NCI-H345 (cell line): ENCODE results near the gene PRKG1.
A peak's percentile ranks its signal among the peaks of the same experiment; 100 is the strongest.

Experiments
- DNase-seq: peaks from one replicate; lab custom pipeline; 2025; lab: John Stamatoyannopoulos, UW

PRKG1 gene

GRCh38 chr10:51599647-51600046 lies 525.4 kb downstream of the PRKG1 start:
- no peak for DNase-seq

- no peak for DNase-seq
Measured at GRCh38 chr10:51602326-51602725, 528.0 kb downstream of the PRKG1 start.

DNA sequence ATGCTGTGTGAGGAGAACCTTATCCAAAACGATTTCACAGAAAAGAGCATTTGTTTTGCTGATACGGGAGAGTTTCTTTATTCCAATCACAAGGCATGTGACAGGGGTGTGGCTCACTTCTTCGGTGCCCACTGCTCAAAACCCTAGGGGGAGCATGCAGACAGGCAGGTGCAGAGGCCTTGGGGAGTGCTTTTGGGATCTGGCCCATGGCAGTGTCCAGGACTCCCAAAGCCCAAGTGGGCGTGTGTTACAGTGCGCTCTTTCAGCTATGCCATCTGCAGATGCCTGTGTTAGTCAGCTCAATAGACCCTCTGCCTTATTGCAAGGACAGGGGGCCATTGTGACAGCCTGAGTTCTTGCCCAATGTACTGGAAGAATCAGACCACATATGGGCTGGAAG lies 530.3 kb downstream of the PRKG1 start:
- DNase-seq = no peak

- DNase-seq = no peak
Measured at GRCh38 chr10:51606825-51607462, 532.7 kb downstream of the PRKG1 start.

- DNase-seq = peak; percentile 31
Measured at GRCh38 chr10:51607463-51607835, 533.2 kb downstream of the PRKG1 start.

DNA sequence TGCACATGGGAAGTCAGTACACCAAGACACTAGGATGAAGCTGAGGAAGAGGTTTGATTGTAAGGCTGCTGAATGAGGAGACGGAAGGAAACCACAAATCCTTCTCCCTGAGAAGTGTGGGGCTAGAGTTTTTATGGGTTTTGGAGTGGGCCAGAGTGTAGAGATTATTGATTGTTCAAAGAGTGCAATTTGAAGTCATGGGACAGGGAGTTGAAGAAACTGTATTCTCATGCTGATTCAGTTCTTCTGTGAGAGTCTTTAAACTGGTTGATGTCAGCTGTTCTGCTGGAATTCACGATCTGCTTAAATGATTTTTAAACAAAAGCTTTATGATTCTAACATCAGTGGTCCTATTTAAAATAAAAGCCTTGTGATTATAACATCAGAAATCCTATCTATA lies 533.9 kb downstream of the PRKG1 start:
- no peak for DNase-seq

DNA sequence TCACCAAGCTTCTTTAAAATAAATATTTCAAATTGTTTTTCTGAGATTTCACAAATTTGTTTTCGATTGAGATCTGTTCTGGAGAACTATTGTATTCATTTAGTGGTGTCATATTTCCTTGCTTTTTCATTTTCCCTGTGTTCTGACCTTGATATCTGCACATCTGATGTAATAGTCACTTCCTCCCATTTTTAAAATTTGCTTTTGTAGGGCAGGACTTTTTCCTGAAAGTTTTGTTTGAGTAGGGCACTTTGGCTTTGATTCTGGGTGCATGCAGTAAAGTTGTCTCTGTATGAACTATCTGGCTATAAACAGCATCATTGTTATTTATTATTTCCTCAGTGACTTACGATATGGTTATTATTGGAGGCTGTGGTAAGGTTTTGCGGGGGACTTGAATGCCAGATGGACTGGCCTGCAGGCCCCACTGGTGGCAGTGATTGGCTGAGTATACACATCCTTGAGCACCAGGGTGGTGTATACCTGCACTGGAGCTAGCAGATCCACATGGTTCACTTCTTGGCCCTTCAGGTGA lies 541.5 kb downstream of the PRKG1 start:
- DNase-seq = no peak

DNA sequence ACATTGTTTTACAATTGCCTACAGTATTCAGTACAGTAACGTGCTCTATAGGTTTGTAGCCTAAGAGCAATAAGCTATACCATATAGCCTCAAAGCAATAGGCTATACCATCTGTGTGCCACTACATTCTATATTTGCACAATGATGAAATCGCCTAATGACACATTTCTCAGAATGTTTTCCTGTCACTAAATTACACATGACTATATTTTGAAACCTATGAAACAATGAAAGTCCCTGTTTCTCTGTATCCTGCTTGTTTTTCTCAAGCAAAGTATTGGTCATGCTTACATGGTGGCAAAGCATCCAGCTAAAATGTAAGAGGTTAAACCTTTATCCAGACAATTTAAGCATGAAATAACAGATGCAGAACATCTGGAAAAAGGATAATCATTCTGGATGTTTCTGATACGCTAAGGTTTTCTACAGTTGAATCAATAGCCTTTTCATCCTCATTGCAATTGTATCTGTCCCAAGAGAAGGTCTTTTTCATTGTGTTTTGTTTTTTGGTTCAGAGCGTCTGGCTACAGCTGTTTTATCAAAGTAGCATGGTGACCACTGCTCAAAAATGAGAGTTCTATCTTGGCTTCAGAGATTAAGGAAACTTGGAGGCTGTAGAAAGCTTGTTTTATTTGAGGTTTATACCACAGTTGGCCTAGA lies 543.4 kb downstream of the PRKG1 start:
- DNase-seq = no peak

DNA sequence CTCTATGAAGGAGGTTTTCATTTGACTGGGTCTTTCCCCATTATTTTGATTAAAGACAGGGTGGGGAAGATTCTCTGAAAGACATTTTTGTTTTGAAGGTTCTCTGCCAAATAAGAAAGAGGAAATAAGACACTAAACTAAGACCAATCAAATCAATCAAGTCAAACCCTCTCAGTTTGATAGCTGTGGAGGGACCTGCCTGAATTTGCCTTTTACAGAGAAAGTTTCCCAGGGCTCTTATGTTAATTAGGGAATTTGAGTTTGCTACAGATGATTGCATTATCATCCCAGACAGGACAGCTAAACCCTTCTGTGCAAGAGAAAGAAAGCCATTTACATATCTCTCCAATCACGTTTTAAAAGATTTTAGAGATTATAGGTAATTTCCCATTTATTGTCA lies 545.1 kb downstream of the PRKG1 start:
- no peak for DNase-seq

- DNase-seq = no peak
Measured at GRCh38 chr10:51620131-51620530, 545.8 kb downstream of the PRKG1 start.

DNA sequence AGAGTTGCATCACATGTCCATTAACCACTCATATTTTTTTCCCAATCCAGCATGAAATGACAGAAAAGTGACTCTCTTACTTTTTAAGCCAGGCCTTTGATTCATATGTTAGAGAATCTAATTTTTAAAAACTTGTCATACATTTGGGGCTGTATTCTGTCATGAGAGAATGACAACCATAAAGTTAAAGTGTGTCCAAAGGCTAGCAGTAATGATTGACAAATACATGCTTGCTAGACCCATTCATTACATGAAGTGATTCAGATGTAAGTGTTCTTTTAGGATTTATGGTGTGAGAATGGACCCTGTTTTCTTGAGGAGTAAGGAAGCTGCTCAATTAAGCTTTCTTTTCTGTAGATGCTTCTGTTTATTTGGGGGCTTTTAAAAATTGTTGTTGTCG lies 549.7 kb downstream of the PRKG1 start:
- DNase-seq = no peak

DNA sequence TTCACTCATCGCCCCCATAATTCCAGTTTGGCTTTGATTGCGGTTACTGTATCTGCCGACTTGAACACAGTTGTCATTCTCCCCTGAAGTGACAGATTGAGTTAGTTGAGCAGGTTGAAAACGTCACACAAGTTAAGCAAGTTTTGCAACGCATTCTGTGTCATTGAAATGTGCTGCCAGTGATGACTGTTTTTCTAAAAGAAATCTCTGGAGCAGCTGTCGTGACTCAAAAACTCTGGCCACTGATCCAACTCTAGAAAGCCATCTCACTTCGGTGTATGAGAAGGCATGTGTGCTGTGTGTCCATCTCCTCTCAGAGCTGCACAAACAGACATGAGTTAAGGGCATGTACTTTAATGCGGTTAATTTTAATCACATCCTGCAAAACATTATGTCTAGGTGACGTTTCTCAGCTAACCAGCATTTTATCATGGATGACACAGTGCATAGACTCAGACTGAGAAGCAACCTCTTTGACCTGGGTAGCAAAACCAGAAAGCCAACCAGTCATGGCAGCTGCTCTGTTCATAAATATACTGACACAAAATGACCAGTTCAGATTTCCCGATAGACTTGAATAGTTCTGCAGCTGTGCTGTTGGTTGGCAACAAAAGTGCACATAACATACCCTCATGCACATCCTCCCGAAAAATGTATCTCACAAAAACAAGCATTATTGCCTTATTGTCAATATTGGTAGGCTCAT lies 555.8 kb downstream of the PRKG1 start:
- DNase-seq = no peak

GRCh38 chr10:51630640-51631005 lies 556.3 kb downstream of the PRKG1 start:
- no peak for DNase-seq

DNA sequence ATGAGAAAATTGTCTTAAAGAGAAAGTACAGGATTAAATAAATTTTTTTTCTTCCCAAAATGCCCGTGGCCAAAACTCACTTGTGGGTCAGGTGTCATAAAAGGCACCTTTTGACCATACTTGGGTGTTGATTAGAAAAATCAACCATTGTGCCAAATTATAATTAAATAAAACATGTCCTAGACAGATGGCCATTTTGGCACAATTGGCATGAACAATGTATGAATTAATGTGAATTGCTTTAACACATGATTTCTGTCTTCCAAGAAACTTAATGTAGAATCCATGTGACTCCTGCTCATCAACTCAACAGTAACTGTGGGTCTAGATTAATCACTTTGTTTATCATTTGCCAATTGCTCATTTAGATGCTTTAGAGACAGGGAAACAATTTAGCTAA lies 561.1 kb downstream of the PRKG1 start:
- DNase-seq = no peak

DNA sequence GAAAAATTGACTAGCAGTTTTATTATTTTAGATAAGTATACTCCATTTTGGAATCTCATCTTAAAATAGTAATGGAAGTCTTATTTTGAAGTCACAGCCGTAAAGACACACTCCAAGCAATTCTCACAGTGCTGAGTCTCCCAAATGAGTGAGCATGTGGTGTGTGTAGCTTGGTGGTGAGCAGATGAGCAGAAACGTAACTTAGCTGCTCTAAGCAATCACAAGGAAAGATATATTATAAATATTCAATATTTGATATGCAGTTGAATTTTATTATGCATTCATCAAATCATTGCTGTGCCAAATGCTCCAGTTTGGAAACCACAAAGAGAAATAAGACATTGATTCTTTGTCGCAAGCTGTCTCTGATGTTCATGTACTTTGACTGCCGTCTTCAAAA lies 563.9 kb downstream of the PRKG1 start:
- no peak for DNase-seq

- no peak for DNase-seq
Measured at GRCh38 chr10:51638737-51639136, 564.5 kb downstream of the PRKG1 start.

- DNase-seq = no peak
Measured at GRCh38 chr10:51640120-51640819, 566.0 kb downstream of the PRKG1 start.

GRCh38 chr10:51642581-51642980 lies 568.3 kb downstream of the PRKG1 start:
- no peak for DNase-seq

GRCh38 chr10:51643734-51644133 lies 569.4 kb downstream of the PRKG1 start:
- DNase-seq = no peak

DNA sequence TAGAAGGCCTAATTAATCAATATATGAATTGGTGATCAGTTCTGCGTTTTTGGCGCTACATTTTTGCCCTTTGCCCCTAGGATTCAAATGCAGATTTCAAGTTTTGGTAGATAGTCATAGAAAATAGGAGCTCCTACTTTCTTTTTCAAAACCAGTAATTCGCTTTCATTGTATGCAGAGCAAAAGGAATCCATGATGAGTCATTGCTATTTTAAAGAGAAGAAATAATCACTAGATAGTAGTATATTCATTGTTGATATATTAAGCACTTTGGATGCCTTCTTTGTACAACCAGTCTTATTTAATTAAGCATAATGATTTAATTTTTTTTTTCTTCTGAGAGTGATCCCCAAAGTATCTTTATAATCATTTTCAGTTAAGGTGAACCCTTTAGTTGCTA lies 574.8 kb downstream of the PRKG1 start:
- DNase-seq = no peak

DNA sequence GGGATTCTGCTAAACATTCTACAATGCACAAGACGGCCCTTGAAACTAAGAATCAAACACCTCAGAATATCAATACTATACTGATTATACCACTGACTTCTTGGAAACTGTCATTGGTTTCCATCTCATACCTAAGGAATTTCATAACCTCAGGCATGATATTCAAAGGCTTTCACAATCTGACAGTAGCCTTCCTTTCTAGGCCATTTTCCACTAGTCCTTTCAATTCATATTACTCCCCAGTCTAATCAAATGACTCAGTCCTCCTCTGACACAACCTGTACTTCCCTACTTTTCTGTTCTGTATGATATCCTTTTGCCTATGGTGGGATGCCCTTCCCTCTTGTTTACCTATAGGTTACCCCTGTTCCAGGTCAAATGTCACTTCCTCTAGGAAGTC lies 576.8 kb downstream of the PRKG1 start:
- DNase-seq = no peak

- DNase-seq = no peak
Measured at GRCh38 chr10:51653025-51653424, 578.7 kb downstream of the PRKG1 start.

- no peak for DNase-seq
Measured at GRCh38 chr10:51654918-51655317, 580.6 kb downstream of the PRKG1 start.
